CD8-positive, alpha-beta memory T cell (primary cell): ENCODE results near the gene NUP153. TPM values are rescaled to one million over a fixed set of nuclear protein-coding genes. Genes with fewer than 3 reads are reported as not detected.
"Not testable (repeated sequence)": the region's sequence is repeated elsewhere in the genome, so short reads cannot be mapped to it uniquely, and the experiment has no call there.

Source experiments
- CTCF ChIA-PET: fragments of 350-600 bp; sonication (Branson Sonifier 250); formaldehyde crosslinking; loops from one replicate; lab custom pipeline; 2021; ENCODE audit warnings: antibody characterized with exemption; lab: Charles Lee
- POLR2A ChIA-PET: fragments of 350-600 bp; sonication (Branson Sonifier 250); formaldehyde crosslinking; loops from one replicate; lab custom pipeline; 2021; ENCODE audit warnings: antibody characterized with exemption; lab: Charles Lee
- DNase-seq, 5 donors: peaks; one replicate each; pipeline versions ENCODE4 v3.0.0 to v3.0.0-alpha.2; 2020 to 2022; ENCODE audit warnings: mixed read lengths in 1 of 5
- H3K27ac ChIP-seq: one replicate; pipeline ENCODE4 v1.7.0; 2013; ENCODE audit warnings: low read depth, mild to moderate bottlenecking, low read length, moderate library complexity
- H3K27me3 ChIP-seq: 2 replicates; pipeline ENCODE4 v1.7.0; 2013; ENCODE audit warnings: low read length, mild to moderate bottlenecking; ENCODE audit not compliant: insufficient read depth, poor library complexity, severe bottlenecking
- H3K36me3 ChIP-seq: 2 replicates; pipeline ENCODE4 v1.7.0; 2013; ENCODE audit warnings: mild to moderate bottlenecking, low read length, moderate library complexity; ENCODE audit not compliant: insufficient read depth
- H3K4me1 ChIP-seq: 2 replicates; pipeline ENCODE4 v1.7.0; 2013; ENCODE audit warnings: mild to moderate bottlenecking, low read length, moderate library complexity; ENCODE audit not compliant: insufficient read depth
- H3K4me3 ChIP-seq: 2 replicates; pipeline ENCODE4 v1.7.0; 2013; ENCODE audit warnings: mild to moderate bottlenecking, low read length
- H3K9me3 ChIP-seq: 2 replicates; pipeline ENCODE4 v1.7.0; 2013; ENCODE audit warnings: mild to moderate bottlenecking, low read length
- H3K27ac Mint-ChIP-seq, 8 donors: one replicate each; pipeline ENCODE4 v1.8.0; 2020 to 2021; ENCODE audit warnings: mixed read lengths in 8 of 8, mild to moderate bottlenecking in 6 of 8, inconsistent platforms in 3 of 8, moderate library complexity in 3 of 8
- H3K27me3 Mint-ChIP-seq, 2 donors: one replicate each; pipeline ENCODE4 v1.8.0; 2020 to 2021; ENCODE audit warnings: mixed read lengths in 2 of 2, mild to moderate bottlenecking in 1 of 2, moderate library complexity in 1 of 2
- H3K36me3 Mint-ChIP-seq, 3 donors: one replicate each; pipeline ENCODE4 v1.8.0; 2020 to 2021; ENCODE audit warnings: mixed read lengths in 3 of 3, inconsistent platforms in 1 of 3, mild to moderate bottlenecking in 1 of 3
- H3K4me1 Mint-ChIP-seq, 3 donors: one replicate each; pipeline ENCODE4 v1.8.0; 2020 to 2021; ENCODE audit warnings: mixed read lengths in 3 of 3, inconsistent platforms in 1 of 3, mild to moderate bottlenecking in 1 of 3
- H3K4me3 Mint-ChIP-seq, 7 donors: one replicate each; pipeline ENCODE4 v1.8.0; 2020 to 2021; ENCODE audit warnings: mixed read lengths in 7 of 7, mild to moderate bottlenecking in 6 of 7, moderate library complexity in 4 of 7, inconsistent platforms in 2 of 7
- H3K9me3 Mint-ChIP-seq, 5 donors: one replicate each; pipeline ENCODE4 v1.8.0; 2020 to 2022; ENCODE audit warnings: mixed read lengths in 5 of 5, mild to moderate bottlenecking in 3 of 5, moderate library complexity in 2 of 5, inconsistent platforms in 1 of 5
- polyA plus RNA-seq: library from polyadenylated mRNA; unstranded; fragments of 300-500 nt; fragmentation: Illumina TruSeq; gene quantifications from one replicate; pipeline ENCODE4 v1.2.3, GENCODE V29; 2021
- total RNA-seq, 2 experiments: library from RNA; stranded (reverse); gene quantifications; one replicate each; pipeline ENCODE4 v1.2.3, GENCODE V29; 2021

NUP153 gene
- 100 to 1,000 TPM in 1 of 2 experiments, 10 to 100 TPM in 1; 97.4 to 104 TPM for total RNA-seq
- 4.3 TPM for polyA plus RNA-seq

- CTCF ChIA-PET = interaction anchor here (0.9 to 3.1 kb wide), 9 partner anchors 12 to 123 kb away, joined by 3 to 16 read pairs (median 3); partner anchors contain the start of gene FAM8A1
Measured at GRCh38 chr6:17706580-17707370, at the start of gene NUP153. TSS of gene NUP153 (minus strand) at chr6:17706925. CDS start at chr6:17706387, 538 bp downstream.

GRCh38 chr6:17754254-17754653 lies 47.5 kb upstream of the NUP153 start:
- CTCF ChIA-PET = interaction anchor here (1.4 kb wide), 1 partner anchor 53 kb away, joined by 4 read pairs; no protein-coding TSS in a partner anchor
- no peak for DNase-seq
- Histone ChIP-seq H3K27ac (no peak overlapping the region), H3K36me3 (no peaks in the 10 kb centered on the region), H3K9me3 (no peaks in the 10 kb centered on the region), H3K27me3 (no peaks in the 10 kb centered on the region), H3K4me3 (no peak overlapping the region), H3K4me1 (no peaks in the 10 kb centered on the region)
- Mint-ChIP-seq H3K27ac (peak overlapping the region in 1 of 8 donors; percentile 36), H3K4me1 (no peaks in the 10 kb centered on the region), H3K27me3 (peaks cover 10 to 22% of the 10 kb centered on the region in 2 donors), H3K9me3 (no peaks in the 10 kb centered on the region), H3K36me3 (no peaks in the 10 kb centered on the region), H3K4me3 (no peak overlapping the region)
- POLR2A ChIA-PET = no interaction called here

More at GRCh38 chr6:17706580-17707370, at the start of gene NUP153:
- no peaks in the 10 kb centered on the region for H3K27me3 ChIP-seq
- no peaks in the 10 kb centered on the region for H3K36me3 ChIP-seq
- POLR2A ChIA-PET = interaction anchor here (0.5 to 2.7 kb wide), 8 partner anchors 26 to 1387 kb away, joined by 3 to 40 read pairs (median 3); partner anchors contain the start of genes FAM8A1 and NHLRC1
- H3K36me3 Mint-ChIP-seq = peaks cover 0 to 15% (median 2%) of the 10 kb centered on the region in 3 donors
- H3K4me1 ChIP-seq = peaks cover 43% of the 10 kb centered on the region
- H3K27me3 Mint-ChIP-seq = peaks cover 0 to 4% of the 10 kb centered on the region in 2 donors
- DNase-seq = peak; percentile 98 to 100 (median 99)
- no peaks in the 10 kb centered on the region for H3K9me3 ChIP-seq
- H3K4me3 ChIP-seq = peak within 1 kb of the TSS; percentile 95
- peak within 1 kb of the TSS; percentile 85 to 98 (median 91) for H3K4me3 Mint-ChIP-seq
- H3K27ac ChIP-seq = peak within 1 kb of the TSS; percentile 99
- H3K9me3 Mint-ChIP-seq = no peaks in the 10 kb centered on the region
- H3K4me1 Mint-ChIP-seq = peaks cover 29 to 44% (median 44%) of the 10 kb centered on the region in 3 donors
- peak within 1 kb of the TSS; percentile 91 to 99 (median 96) for H3K27ac Mint-ChIP-seq

GRCh38 chr6:17745324-17745723 lies 38.6 kb upstream of the NUP153 start:
- DNase-seq, H3K4me3 Mint-ChIP-seq, H3K27ac Mint-ChIP-seq, H3K27me3 ChIP-seq, POLR2A ChIA-PET, H3K36me3 ChIP-seq, H3K4me1 Mint-ChIP-seq, H3K36me3 Mint-ChIP-seq, H3K9me3 ChIP-seq, H3K4me3 ChIP-seq, H3K9me3 Mint-ChIP-seq, H3K27ac ChIP-seq, CTCF ChIA-PET, H3K4me1 ChIP-seq: not testable (repeated sequence)
- peaks cover 2 to 12% of the 10 kb centered on the region in 2 donors for H3K27me3 Mint-ChIP-seq

GRCh38 chr6:17744757-17745308 lies 38.1 kb upstream of the NUP153 start:
- H3K27me3 ChIP-seq, H3K9me3 ChIP-seq, H3K9me3 Mint-ChIP-seq, H3K4me3 ChIP-seq, H3K4me1 ChIP-seq, CTCF ChIA-PET, H3K4me1 Mint-ChIP-seq, DNase-seq, H3K27ac ChIP-seq, POLR2A ChIA-PET, H3K36me3 ChIP-seq, H3K4me3 Mint-ChIP-seq, H3K36me3 Mint-ChIP-seq, H3K27ac Mint-ChIP-seq: not testable (repeated sequence)
- H3K27me3 Mint-ChIP-seq = peaks cover 4 to 13% of the 10 kb centered on the region in 2 donors

GRCh38 chr6:17744019-17744756 lies 37.5 kb upstream of the NUP153 start:
- Mint-ChIP-seq H3K4me3 (no peak overlapping the region), H3K27ac (no peak overlapping the region), H3K9me3 (peaks cover 2 to 10% (median 8%) of the 10 kb centered on the region in 5 donors), H3K27me3 (peaks cover 5 to 16% of the 10 kb centered on the region in 2 donors), H3K4me1 (no peaks in the 10 kb centered on the region), H3K36me3 (peaks cover 0 to 3% (median 0%) of the 10 kb centered on the region in 3 donors)
- H3K27ac ChIP-seq = no peak overlapping the region
- no peak for DNase-seq
- no peak overlapping the region for H3K4me3 ChIP-seq
- no peaks in the 10 kb centered on the region for H3K4me1 ChIP-seq
- ChIA-PET POLR2A (no interaction called here), CTCF (interaction anchor here (1.7 kb wide), 1 partner anchor 160 kb away, joined by 3 read pairs; no protein-coding TSS in a partner anchor)
- H3K36me3 ChIP-seq = no peaks in the 10 kb centered on the region
- H3K9me3 ChIP-seq = no peaks in the 10 kb centered on the region
- H3K27me3 ChIP-seq = no peaks in the 10 kb centered on the region

GRCh38 chr6:17741507-17741906 lies 34.8 kb upstream of the NUP153 start:
- Histone ChIP-seq H3K4me3 (no peak overlapping the region), H3K27me3 (no peaks in the 10 kb centered on the region), H3K4me1 (no peaks in the 10 kb centered on the region), H3K9me3 (peaks cover 12% of the 10 kb centered on the region), H3K27ac (no peak overlapping the region), H3K36me3 (no peaks in the 10 kb centered on the region)
- H3K4me1 Mint-ChIP-seq = no peaks in the 10 kb centered on the region
- peaks cover 17 to 36% (median 25%) of the 10 kb centered on the region in 5 donors for H3K9me3 Mint-ChIP-seq
- peak overlapping the region in 1 of 7 donors; percentile 12 for H3K4me3 Mint-ChIP-seq
- POLR2A ChIA-PET = no interaction called here
- peaks cover 10 to 22% of the 10 kb centered on the region in 2 donors for H3K27me3 Mint-ChIP-seq
- CTCF ChIA-PET = interaction anchor here (1.1 kb wide), 1 partner anchor 141 kb away, joined by 3 read pairs; the partner anchor contains the start of gene FAM8A1
- peaks cover 0 to 21% (median 4%) of the 10 kb centered on the region in 3 donors for H3K36me3 Mint-ChIP-seq
- DNase-seq = no peak
- H3K27ac Mint-ChIP-seq = no peak overlapping the region

GRCh38 chr6:17740559-17741220 lies 34.0 kb upstream of the NUP153 start:
- CTCF ChIA-PET = interaction anchor here (1.1 kb wide), 1 partner anchor 140 kb away, joined by 3 read pairs; the partner anchor contains the start of gene FAM8A1
- H3K36me3 ChIP-seq = no peaks in the 10 kb centered on the region
- H3K4me1 ChIP-seq = no peaks in the 10 kb centered on the region
- Mint-ChIP-seq H3K36me3 (peaks cover 0 to 21% (median 4%) of the 10 kb centered on the region in 3 donors), H3K9me3 (peaks cover 17 to 37% (median 25%) of the 10 kb centered on the region in 5 donors), H3K27me3 (peaks cover 10 to 22% of the 10 kb centered on the region in 2 donors), H3K4me1 (no peaks in the 10 kb centered on the region), H3K4me3 (no peak overlapping the region), H3K27ac (no peak overlapping the region)
- H3K4me3 ChIP-seq = no peak overlapping the region
- POLR2A ChIA-PET = no interaction called here
- no peaks in the 10 kb centered on the region for H3K27me3 ChIP-seq
- H3K9me3 ChIP-seq = peaks cover 12% of the 10 kb centered on the region
- no peak for DNase-seq
- no peak overlapping the region for H3K27ac ChIP-seq
